Nucleus accumbens (tissue), 56 donors: Measurements from ENCODE around the gene SEPTIN1.

Experiments
- DNase-seq, 56 donors: peaks; one replicate each; lab custom pipeline; 2025; lab: John Stamatoyannopoulos, UW

SEPTIN1 gene, protein sequence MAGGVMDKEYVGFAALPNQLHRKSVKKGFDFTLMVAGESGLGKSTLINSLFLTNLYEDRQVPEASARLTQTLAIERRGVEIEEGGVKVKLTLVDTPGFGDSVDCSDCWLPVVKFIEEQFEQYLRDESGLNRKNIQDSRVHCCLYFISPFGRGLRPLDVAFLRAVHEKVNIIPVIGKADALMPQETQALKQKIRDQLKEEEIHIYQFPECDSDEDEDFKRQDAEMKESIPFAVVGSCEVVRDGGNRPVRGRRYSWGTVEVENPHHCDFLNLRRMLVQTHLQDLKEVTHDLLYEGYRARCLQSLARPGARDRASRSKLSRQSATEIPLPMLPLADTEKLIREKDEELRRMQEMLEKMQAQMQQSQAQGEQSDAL

GRCh38 chr16:30382111-30382881 is at the start of gene SEPTIN1:
Gene SEPTIN1, minus strand, starts transcription at chr16:30382561. Its CDS starts 19 bp downstream, at chr16:30382542.
- DNase-seq: no peak

DNA sequence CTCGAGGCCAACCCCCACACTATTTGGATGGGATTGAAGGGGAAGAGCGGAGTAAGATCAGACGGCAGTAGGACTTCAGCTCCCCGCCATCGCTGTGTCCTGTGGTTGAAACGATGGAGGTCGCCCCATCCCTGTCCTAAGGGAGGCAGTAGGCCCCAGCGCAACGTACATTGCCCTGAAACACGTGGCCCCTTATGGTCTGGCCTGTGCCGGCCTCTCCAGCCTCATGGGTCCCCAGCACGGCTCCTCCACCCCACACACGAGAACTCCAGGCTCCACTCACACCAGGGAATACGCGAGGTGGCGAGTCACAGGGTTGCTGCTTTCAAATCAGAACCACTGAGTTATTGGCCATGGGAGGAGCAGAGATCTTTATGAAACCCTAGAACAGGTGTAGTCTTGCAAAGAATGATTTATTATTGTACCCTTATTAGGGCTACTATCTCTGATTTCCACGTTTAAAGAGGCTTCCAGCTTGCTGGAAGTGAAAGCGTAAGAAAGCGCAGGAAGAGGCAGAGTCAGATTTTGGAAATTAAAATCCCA is 48.1 kb upstream of the SEPTIN1 start:
- peak in 12 of 56 donors; percentile 36 to 60 (median 44) for DNase-seq

- peak; percentile 54 to 97 (median 89) for DNase-seq
Observed at GRCh38 chr16:30429678-30430427, 47.5 kb upstream of the SEPTIN1 start, which contains the start of gene DCTPP1. Gene DCTPP1, minus strand, starts transcription at chr16:30430030. Its CDS starts 50 bp downstream, at chr16:30429980.

DNA sequence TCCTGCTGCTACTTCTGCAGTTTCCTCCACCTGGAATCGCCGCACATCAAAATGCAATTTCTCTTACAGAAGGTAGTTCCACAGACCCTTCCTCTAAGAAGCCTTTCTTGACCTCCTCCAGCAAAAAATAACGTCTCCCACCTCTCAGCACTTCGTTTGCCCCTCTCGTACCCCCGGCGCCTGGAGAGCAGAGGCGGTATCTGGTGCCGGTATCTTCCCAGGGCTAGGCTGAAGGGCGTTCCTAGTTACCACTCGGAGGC is 47.0 kb upstream of the SEPTIN1 start:
- peak in 1 of 56 donors; percentile 34 for DNase-seq

GRCh38 chr16:30428055-30428454 is 45.7 kb upstream of the SEPTIN1 start:
- DNase-seq: no peak

DNA sequence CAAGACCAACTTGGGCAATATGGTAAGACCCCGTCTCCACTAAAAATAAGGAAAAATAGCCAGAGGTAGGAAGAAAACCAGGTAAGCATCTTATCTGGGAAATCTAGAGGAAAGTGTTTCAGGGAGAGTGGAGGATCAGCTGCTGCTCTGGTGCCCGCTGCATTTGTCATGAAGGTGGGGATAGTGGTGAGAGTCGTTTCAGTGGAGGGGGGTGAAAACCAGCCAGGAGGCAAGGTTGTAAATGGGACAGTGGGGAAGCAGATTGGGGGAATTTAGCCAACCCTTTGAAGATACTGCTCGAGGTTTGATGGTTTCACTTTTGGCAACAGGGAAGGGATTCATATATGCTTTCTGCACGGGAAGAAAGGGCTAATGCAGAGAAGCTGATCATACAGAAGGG is 38.6 kb upstream of the SEPTIN1 start:
- DNase-seq: no peak

DNA sequence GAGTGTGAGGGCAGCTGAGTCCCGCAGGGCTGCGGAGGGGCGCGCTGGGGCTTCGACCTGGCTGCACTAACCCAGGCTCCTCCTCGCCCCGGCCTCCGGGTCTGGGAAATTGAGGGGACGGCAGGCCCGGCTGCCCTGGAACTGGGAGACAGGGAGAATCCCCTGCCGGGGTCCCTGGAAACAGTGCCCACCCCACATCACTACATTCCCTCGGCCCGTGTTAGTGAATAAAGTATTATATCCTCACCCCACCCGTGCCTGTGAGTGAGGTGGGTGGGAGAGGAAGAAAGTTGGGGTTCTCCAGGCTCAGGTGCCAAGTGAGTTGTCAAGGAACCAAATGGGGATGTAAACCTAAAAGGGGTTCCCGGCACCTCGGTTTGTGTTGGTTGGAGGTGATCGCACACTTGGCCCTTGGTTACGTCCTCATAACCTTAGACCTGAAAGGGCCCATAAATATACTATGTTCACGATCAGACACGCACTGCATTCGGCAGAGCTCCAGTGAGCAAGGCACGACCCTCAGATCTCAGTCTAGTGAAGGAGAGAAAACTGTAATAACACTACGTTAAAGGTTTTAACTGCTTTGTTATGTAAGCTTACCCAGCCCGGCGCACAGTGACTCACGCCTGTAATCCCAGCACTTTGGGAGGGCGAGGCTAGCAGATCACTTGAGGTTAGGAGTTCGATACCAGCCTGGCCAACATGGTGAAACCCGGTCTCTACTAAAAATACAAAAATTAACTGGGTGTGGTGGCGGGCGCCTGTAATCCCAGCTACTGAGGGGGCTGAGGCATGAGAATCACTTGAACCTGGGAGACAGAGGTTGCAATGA is 36.2 kb upstream of the SEPTIN1 start:
- peak in 17 of 56 donors; percentile 9 to 58 (median 37) for DNase-seq

DNA sequence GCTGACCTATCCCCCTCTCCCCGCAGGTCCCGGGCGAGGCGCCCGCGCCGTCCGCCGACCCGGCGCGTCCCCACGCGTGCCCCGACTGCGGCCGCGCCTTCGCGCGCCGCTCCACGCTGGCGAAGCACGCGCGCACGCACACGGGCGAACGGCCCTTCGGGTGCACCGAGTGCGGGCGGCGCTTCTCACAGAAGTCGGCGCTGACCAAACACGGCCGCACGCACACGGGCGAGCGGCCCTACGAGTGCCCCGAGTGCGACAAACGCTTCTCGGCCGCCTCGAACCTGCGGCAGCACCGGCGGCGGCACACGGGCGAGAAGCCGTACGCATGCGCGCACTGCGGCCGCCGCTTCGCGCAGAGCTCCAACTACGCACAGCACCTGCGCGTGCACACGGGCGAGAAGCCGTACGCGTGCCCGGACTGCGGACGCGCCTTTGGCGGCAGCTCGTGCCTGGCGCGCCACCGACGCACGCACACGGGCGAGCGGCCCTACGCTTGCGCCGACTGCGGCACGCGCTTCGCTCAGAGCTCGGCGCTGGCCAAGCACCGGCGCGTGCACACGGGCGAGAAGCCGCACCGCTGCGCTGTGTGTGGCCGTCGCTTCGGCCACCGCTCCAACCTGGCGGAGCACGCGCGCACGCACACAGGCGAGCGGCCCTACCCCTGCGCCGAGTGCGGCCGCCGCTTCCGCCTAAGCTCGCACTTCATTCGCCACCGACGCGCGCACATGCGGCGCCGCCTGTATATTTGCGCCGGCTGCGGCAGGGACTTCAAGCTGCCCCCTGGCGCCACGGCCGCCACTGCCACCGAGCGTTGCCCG is 35.4 kb upstream of the SEPTIN1 start:
- peak in 49 of 56 donors; percentile 12 to 84 (median 66) for DNase-seq

DNA sequence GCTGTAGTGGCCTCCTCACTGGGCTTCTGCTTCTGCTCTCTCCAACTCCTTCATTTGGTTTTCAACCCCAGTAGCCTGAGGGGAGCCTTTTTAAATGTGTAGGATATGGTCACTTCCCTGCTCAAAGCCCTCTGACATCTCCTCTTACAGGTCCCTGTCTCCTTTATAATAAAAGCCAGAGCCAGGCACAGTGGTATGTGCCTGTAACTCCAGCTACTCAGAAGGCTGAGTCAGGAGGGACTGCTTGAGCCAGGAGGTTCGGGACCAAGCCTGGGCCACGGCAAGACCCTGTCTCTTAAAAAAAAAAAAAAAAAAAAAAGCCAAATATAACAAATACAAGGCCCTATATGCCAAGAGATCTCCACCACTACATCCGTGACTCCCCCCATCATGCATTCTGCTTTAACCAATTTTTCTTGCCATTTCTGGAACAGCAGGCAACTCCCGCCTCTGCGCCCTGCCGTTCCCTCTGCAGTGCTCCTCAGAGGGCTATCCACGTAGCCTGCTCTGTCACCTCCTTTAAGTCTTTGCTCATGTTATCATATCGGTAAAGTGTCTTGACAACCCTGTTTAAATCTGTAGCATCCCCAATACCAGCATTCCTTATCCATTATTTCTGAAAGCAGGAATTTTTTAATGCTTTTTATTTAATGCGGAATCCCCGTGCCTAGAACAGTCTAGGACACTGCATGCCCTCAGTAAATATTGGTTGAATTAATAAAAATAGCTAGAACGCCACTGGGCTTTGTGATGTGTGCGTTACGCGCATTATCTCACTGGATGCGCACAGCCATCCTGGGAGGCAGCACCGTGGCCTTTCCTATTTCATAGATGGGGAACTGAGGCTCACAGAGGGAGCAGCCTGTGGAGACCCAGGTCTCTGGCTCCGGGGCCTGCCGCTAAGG is 34.5 kb upstream of the SEPTIN1 start:
- peak in 5 of 56 donors; percentile 6 to 67 (median 14) for DNase-seq

- no peak for DNase-seq
Observed at GRCh38 chr16:30416047-30416603, 33.8 kb upstream of the SEPTIN1 start.

DNA sequence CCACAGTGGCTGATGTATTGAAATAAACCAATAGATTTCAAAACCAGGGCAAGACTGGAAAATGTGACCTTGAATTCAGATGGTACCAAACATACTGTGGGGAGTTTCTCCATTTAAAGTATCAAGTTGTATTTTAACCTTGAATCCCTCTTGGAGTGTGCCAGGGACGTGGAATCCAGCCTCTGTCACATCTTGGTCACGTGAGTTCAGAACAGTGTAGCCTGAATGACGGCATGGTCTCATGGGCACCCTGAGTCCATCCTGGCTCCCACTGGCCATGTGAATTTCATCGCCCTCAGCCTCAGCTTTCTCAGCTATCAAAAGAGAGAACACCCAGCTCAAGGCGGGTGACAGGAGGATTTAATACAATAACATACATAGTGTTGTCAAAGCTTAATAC is 31.8 kb upstream of the SEPTIN1 start:
- DNase-seq: no peak

DNA sequence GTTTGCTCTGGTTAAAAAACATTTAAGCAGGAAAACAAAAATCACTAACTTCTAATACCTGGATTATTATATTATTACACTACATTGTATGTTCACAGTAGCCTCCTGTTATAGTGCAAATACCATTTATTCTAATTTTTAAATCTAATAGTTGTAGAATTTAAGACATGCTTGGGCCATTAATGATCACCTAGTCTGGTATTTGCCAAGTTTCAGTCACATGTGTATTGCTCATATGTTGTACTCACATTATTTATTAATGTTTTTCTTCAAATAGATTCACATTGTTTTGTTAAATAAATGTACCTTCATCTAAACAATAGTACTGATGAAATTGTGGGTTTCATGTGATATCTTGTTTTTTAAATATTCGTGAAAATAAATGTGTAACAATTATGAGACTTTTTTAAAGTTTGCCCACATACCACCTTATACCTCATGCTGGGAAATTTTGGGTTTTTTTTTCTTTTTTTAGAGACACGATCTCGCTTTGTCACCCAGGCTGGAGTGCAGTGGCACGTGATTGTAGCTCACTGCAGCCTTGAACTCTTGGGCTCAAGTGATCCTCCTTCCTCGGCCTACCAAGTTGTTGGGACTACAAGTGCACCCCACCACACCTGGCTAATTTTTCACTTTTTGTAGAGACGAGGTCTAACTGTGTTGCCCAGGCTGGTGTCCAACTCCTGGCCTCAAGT is 30.9 kb upstream of the SEPTIN1 start:
- no peak for DNase-seq

DNA sequence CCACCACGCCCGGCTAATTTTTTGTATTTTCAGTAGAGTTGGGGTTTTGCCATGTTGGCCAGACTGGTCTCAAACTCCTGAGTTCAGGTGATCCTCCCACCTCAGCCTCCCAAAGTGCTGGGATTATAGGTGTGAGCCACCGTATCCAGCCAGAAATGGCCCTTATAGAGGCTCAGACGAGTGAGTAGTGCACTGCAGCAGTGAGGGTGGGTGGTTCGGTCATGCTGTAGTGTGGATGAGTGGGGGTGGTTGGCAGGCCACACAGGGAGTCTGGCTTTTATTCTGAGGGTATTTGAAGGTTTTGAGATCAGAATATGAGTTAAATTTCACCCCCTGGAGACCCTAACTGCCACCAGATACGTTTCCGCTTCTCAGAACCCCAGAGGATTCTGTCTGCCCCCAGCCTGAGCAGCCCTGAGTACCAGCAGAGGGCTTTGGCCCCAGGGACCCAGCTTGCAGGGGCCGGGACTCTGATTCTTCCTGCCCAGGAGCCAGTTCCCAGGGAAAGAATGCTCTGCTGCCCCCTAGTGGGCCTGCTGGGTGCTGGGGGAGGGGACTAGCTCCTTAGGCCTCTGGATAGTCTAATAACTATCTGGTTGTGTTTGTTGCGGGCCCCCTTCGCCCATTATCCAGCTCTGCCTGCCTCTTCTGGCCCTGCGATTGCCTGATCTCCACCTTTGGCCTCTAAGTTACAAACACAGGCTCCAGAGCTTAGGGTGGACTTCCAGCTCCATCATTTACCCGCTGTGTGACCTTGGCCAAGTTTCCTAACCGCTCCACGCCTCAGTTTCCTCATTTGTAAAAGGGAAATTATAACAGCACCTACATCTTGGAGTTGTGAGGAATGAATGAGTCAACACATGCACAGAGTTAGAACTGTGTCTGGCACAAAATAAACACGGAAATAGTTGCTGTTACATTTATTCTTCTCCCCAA is 27.0 kb upstream of the SEPTIN1 start:
- DNase-seq: peak in 53 of 56 donors; percentile 23 to 94 (median 79)

DNA sequence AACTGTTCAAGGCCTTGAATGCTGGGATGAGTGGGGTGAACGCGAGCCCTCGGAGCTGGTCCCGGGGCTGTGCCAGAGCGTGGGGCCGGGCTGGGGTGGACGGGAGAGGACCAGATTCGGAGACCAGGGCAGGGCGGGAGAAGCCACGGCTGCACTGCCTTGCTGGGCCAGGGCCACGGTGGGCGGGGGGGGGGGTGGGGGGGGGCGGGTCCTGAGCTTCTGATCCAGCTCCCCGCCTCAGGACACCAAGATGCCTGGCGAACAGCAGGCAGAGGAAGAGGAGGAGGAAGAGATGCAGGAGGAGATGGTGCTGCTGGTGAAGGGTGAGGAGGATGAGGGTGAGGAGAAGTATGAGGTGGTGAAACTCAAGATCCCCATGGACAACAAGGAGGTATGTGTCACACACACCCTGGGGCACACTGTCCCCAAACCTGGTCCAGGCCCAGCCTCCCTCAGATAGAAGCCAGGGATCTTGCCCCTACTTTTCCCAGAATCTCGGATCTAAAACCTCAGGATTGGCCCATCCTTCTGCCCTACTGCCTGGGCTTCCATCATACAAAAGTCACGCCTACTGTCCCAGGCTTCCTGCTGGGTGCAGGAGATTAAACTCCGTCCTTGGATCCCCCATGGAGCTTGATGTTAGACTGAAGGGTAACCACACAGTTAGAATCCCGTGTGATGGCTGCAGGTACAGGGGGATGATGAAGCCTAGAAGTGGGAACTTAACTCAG is 25.6 kb upstream of the SEPTIN1 start:
- DNase-seq: peak in 4 of 56 donors; percentile 42 to 69 (median 54)
